Measurements from ENCODE around the gene TRIOBP.

Gene TRIOBP

GRCh38 chr22:37824674-37825641 is 128.1 kb downstream of the TRIOBP start:
- no peak for DNase-seq (ENCODE audit: low spot score)
